ENCODE measurements around the gene PROB1.
"Not testable (repeated sequence)": the region's sequence is repeated elsewhere in the genome, so short reads cannot be mapped to it uniquely, and the experiment has no call there.

DNA sequence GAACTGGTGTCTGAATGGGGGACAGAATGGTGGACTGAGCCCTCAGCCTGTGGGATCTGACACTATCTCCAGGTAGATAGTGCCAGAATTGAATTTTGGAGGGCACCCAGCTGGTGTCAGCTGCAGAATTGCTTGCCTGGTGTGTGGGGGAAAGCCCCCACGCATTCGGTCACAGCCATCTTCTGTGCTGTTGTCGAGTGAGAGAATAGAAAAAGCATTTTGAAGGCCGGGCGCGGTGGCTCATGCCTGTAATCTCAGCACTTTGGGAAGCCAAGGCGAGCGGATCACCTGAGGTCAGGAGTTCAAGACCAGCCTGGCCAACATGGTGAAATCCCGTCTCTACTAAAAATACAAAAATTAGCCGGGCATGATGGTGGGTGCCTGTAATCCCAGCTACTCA is 7.9 kb downstream of the PROB1 start:
- TF ChIP-seq, protein P1, sequence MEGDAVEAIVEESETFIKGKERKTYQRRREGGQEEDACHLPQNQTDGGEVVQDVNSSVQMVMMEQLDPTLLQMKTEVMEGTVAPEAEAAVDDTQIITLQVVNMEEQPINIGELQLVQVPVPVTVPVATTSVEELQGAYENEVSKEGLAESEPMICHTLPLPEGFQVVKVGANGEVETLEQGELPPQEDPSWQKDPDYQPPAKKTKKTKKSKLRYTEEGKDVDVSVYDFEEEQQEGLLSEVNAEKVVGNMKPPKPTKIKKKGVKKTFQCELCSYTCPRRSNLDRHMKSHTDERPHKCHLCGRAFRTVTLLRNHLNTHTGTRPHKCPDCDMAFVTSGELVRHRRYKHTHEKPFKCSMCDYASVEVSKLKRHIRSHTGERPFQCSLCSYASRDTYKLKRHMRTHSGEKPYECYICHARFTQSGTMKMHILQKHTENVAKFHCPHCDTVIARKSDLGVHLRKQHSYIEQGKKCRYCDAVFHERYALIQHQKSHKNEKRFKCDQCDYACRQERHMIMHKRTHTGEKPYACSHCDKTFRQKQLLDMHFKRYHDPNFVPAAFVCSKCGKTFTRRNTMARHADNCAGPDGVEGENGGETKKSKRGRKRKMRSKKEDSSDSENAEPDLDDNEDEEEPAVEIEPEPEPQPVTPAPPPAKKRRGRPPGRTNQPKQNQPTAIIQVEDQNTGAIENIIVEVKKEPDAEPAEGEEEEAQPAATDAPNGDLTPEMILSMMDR (IDR thresholded peaks at IDR 0.05) = not testable (repeated sequence)
- TF ChIP-seq POLR2A (IDR thresholded peaks at IDR 0.05) = not testable (repeated sequence)
